SIG-M5 treated with dmso at 0.1 percent for 504 hours (cell line): Measurements from ENCODE around the gene PPP1R2C.

Experiments
- DNase-seq: peaks from one replicate; lab custom pipeline; 2025; ENCODE audit not compliant: unreplicated experiment; lab: John Stamatoyannopoulos, UW

The PPP1R2C gene

GRCh38 chrX:42751573-42751972 lies 26.4 kb downstream of the PPP1R2C start:
- DNase-seq: no peak

- DNase-seq: no peak
Measured at GRCh38 chrX:42748067-42748850, 29.7 kb downstream of the PPP1R2C start.

GRCh38 chrX:42746606-42747005 lies 31.4 kb downstream of the PPP1R2C start:
- no peak for DNase-seq

- DNase-seq: no peak
Measured at GRCh38 chrX:42740456-42740855, 37.5 kb downstream of the PPP1R2C start.

GRCh38 chrX:42739741-42740140 lies 38.2 kb downstream of the PPP1R2C start:
- no peak for DNase-seq

- no peak for DNase-seq
Measured at GRCh38 chrX:42739258-42739657, 38.7 kb downstream of the PPP1R2C start.

- DNase-seq: no peak
Measured at GRCh38 chrX:42738552-42738951, 39.4 kb downstream of the PPP1R2C start.

- DNase-seq: no peak
Measured at GRCh38 chrX:42735250-42735649, 42.7 kb downstream of the PPP1R2C start.

- DNase-seq: no peak
Measured at GRCh38 chrX:42732506-42732905, 45.5 kb downstream of the PPP1R2C start.
